ENCODE results near the gene NEIL1. TPM values are rescaled to one million over a fixed set of nuclear protein-coding genes. Genes with fewer than 3 reads are reported as not detected.

The NEIL1 gene
- total and polyA plus RNA-seq, 2 donors (not counting 1 experiment from before 2014, with no cell fraction given), result 103 to 251 TPM

DNA sequence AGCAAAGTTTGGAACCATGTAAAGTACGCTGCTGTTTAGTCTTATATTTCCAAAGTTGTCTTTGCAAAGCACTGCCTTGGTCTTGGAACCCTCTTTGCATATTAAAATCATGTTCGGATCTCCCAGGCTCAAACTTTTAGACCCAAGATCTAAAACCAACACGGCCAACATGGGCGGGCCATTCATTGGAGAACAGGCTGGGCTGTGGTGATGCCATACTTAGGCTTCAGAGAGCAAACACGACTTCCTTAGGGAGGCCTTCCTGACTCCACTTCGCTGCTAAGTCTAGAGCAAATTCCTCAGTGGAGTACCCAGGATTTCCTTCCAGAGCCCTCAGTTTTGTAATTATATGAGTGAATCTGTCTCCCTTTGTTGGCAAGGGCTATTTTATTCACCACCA lies 18.0 kb downstream of the NEIL1 start:
- H3K27me3 ChIP-seq (replicated peaks in 1 of 4; ENCODE audit: control extremely low read depth in 1 of 4, control insufficient read depth in 3 of 4, insufficient read depth in 4 of 4, low read length in 3 of 4), result no peaks in the 10 kb centered on the region
- DNase-seq (no peak), ATAC-seq (ENCODE audit: low read depth) (no peak)
- H3K79me2 ChIP-seq (ENCODE audit: control insufficient read depth, insufficient read depth, low read length), result no peaks in the 10 kb centered on the region
- WGBS (ENCODE audit: insufficient coverage), result 96% methylated on average over 3 of the region's 6 CpGs
- no peak overlapping the region for H3K27ac Mint-ChIP-seq
- ChIA-PET POLR2A (no interaction called here), CTCF (interaction anchor here (1.2 kb wide), 1 partner anchor 20 kb away, joined by 3 read pairs; no protein-coding TSS in a partner anchor)
- TF ChIP-seq EZH2 (IDR thresholded peaks at IDR 0.05; ENCODE audit: borderline replicate concordance, insufficient read depth, low read depth, low read length, poor library complexity, severe bottlenecking), result no peak
- TF ChIP-seq, protein P1, sequence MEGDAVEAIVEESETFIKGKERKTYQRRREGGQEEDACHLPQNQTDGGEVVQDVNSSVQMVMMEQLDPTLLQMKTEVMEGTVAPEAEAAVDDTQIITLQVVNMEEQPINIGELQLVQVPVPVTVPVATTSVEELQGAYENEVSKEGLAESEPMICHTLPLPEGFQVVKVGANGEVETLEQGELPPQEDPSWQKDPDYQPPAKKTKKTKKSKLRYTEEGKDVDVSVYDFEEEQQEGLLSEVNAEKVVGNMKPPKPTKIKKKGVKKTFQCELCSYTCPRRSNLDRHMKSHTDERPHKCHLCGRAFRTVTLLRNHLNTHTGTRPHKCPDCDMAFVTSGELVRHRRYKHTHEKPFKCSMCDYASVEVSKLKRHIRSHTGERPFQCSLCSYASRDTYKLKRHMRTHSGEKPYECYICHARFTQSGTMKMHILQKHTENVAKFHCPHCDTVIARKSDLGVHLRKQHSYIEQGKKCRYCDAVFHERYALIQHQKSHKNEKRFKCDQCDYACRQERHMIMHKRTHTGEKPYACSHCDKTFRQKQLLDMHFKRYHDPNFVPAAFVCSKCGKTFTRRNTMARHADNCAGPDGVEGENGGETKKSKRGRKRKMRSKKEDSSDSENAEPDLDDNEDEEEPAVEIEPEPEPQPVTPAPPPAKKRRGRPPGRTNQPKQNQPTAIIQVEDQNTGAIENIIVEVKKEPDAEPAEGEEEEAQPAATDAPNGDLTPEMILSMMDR (IDR thresholded peaks at IDR 0.05), result no peak
- H3K27ac ChIP-seq (ENCODE audit: low read length in 2 of 2), result no peak overlapping the region
- peaks cover 27% of the 10 kb centered on the region for H3K4me1 Mint-ChIP-seq
- no peaks in the 10 kb centered on the region for H3K9me3 ChIP-seq (ENCODE audit: control extremely low read depth in 1 of 3, control insufficient read depth in 2 of 3, insufficient read depth in 1 of 3, low read length in 2 of 3)
- peaks cover 0 to 39% of the 10 kb centered on the region in 2 experiments for H3K36me3 ChIP-seq (replicated peaks in 1 of 2; ENCODE audit: control extremely low read depth in 1 of 2, control insufficient read depth in 1 of 2, extremely low read depth in 1 of 2, insufficient read depth in 2 of 2, low read length in 1 of 2)
- H3K4me1 ChIP-seq (ENCODE audit: control insufficient read depth in 2 of 2, insufficient read depth in 2 of 2, low read length in 2 of 2), result peaks cover 13 to 19% of the 10 kb centered on the region in 2 donors
- no peaks in the 10 kb centered on the region for H4K20me1 ChIP-seq (ENCODE audit: control insufficient read depth, insufficient read depth, low read length, poor library complexity, severe bottlenecking)
- no peak overlapping the region for H3K4me3 ChIP-seq (ENCODE audit: control extremely low read depth in 1 of 5, extremely low read depth in 1 of 5, insufficient read depth in 1 of 5, low read depth in 2 of 5, low read length in 4 of 5)
- H3K4me2 ChIP-seq (replicated peaks; ENCODE audit: low read depth, low read length, poor library complexity, severe bottlenecking), result no peak overlapping the region
- H3K4me3 Mint-ChIP-seq, result no peak overlapping the region
- intact Hi-C loops (cut with micrococcal nuclease), result loop anchor here (5.0 kb wide), 1 partner anchor 428 kb away; the partner anchor contains the start of gene COX5A
- H3K9me3 Mint-ChIP-seq (ENCODE audit: insufficient read depth), result no peaks in the 10 kb centered on the region
- no peak overlapping the region for H2AFZ ChIP-seq (ENCODE audit: insufficient read depth, low read depth, low read length, poor library complexity, severe bottlenecking)
- no peak overlapping the region for H3K9ac ChIP-seq (ENCODE audit: low read length)
- no peaks in the 10 kb centered on the region for H3K27me3 Mint-ChIP-seq

DNA sequence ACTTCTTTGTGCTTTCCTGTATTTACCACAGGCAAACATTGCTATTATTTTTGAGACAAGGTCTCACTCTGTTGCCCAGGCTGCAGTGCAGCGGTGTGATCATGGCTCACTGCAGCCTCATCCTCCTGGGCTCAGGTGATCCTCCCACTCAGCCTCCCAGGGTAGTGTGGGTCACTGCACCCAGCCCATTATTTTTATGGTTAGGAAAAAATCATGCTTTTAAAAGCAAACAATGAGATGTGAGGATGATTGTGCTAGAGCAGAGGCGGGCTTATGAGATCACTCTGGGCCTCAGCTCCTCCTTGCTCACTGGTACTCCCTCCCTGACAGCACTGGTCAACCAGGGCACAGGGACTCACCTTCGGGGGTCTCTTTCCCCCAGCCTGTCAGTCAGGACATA lies 19.3 kb downstream of the NEIL1 start:
- Histone ChIP-seq H3K4me2 (replicated peaks; ENCODE audit: low read depth, low read length, poor library complexity, severe bottlenecking) (no peak overlapping the region), H3K36me3 (replicated peaks in 1 of 2; ENCODE audit: control extremely low read depth in 1 of 2, control insufficient read depth in 1 of 2, extremely low read depth in 1 of 2, insufficient read depth in 2 of 2, low read length in 1 of 2) (peaks cover 0 to 38% of the 10 kb centered on the region in 2 experiments), H3K27me3 (replicated peaks in 1 of 4; ENCODE audit: control extremely low read depth in 1 of 4, control insufficient read depth in 3 of 4, insufficient read depth in 4 of 4, low read length in 3 of 4) (no peaks in the 10 kb centered on the region), H2AFZ (ENCODE audit: insufficient read depth, low read depth, low read length, poor library complexity, severe bottlenecking) (no peak overlapping the region), H3K4me3 (ENCODE audit: control extremely low read depth in 1 of 5, extremely low read depth in 1 of 5, insufficient read depth in 1 of 5, low read depth in 2 of 5, low read length in 4 of 5) (no peak overlapping the region), H3K9ac (ENCODE audit: low read length) (no peak overlapping the region), H3K79me2 (ENCODE audit: control insufficient read depth, insufficient read depth, low read length) (no peaks in the 10 kb centered on the region), H3K4me1 (ENCODE audit: control insufficient read depth in 2 of 2, insufficient read depth in 2 of 2, low read length in 2 of 2) (peaks cover 13 to 19% of the 10 kb centered on the region in 2 donors), H3K9me3 (ENCODE audit: control extremely low read depth in 1 of 3, control insufficient read depth in 2 of 3, insufficient read depth in 1 of 3, low read length in 2 of 3) (no peaks in the 10 kb centered on the region), H3K27ac (ENCODE audit: low read length in 2 of 2) (no peak overlapping the region), H4K20me1 (ENCODE audit: control insufficient read depth, insufficient read depth, low read length, poor library complexity, severe bottlenecking) (no peaks in the 10 kb centered on the region)
- no CpG with 5 or more reads among the region's 3 CpGs for WGBS (ENCODE audit: insufficient coverage)
- DNase-seq (no peak), ATAC-seq (ENCODE audit: low read depth) (no peak)
- intact Hi-C loops (cut with micrococcal nuclease), result loop anchor here (5.0 kb wide), 1 partner anchor 429 kb away; the partner anchor contains the start of gene COX5A
- TF ChIP-seq EZH2 (IDR thresholded peaks at IDR 0.05; ENCODE audit: borderline replicate concordance, insufficient read depth, low read depth, low read length, poor library complexity, severe bottlenecking), result no peak
- TF ChIP-seq, protein P1 (IDR thresholded peaks at IDR 0.05), result no peak
- Mint-ChIP-seq H3K27me3 (no peaks in the 10 kb centered on the region), H3K4me3 (no peak overlapping the region), H3K4me1 (peaks cover 27% of the 10 kb centered on the region), H3K27ac (no peak overlapping the region), H3K9me3 (ENCODE audit: insufficient read depth) (no peaks in the 10 kb centered on the region)
- ChIA-PET POLR2A (interaction anchor here (3.9 kb wide), 1 partner anchor 87 kb away, joined by 62 read pairs; the partner anchor contains the start of gene SIN3A), CTCF (interaction anchor here (0.6 to 4.0 kb wide), 5 partner anchors 12 to 317 kb away, joined by 3 to 52 read pairs (median 3); partner anchors contain the start of gene NEIL1)
